Mammary epithelial cell (primary cell): ENCODE results near the gene AKR1C4.

ENCODE experiments used
- CTCF ChIP-seq, 2 donors: IDR thresholded peaks in 1 of 2; conservative IDR thresholded peaks in 1 of 2; 2 replicates each; pipeline ENCODE4 v1.5.1; 2011 to 2012; ENCODE audit warnings: inconsistent platforms in 2 of 2, low read length in 2 of 2, mild to moderate bottlenecking in 2 of 2, control low read depth in 1 of 2, low read depth in 1 of 2; ENCODE audit not compliant: insufficient read depth in 1 of 2; ENCODE audit errors: extremely low read depth in 1 of 2
- EZH2 ChIP-seq: IDR thresholded peaks from 2 replicates; pipeline ENCODE4 v1.6.1; 2012; ENCODE audit warnings: low read length, inconsistent platforms, borderline replicate concordance

DNA sequence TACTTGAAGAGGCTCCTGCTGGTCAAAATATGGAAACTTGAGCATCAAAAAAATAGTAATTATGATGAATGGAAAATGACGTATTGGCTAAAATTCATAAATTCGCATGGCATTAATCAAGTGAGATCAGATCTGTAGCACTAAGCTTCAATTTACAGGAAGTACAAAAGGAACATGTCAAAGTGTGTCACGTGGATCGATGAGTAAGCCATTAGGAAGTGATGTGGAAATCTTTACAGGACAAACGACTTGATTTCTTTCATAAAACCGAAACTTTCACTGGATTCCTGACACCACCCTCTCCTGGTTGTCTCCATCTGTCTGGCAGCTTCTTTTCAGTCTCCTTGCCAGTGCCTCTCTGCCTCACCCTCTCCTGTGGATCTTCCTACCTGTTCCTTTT, 37.5 kb upstream of the AKR1C4 start:
- TF ChIP-seq CTCF (conservative IDR thresholded peaks at IDR 0.05 in 1 of 2, IDR thresholded peaks at IDR 0.05 in 1 of 2; ENCODE audit: extremely low read depth in 1 of 2, insufficient read depth in 1 of 2, low read depth in 1 of 2, low read length in 2 of 2) (no peak), EZH2 (no peak)
